ENCODE data around the gene CC2D1B.

DNA sequence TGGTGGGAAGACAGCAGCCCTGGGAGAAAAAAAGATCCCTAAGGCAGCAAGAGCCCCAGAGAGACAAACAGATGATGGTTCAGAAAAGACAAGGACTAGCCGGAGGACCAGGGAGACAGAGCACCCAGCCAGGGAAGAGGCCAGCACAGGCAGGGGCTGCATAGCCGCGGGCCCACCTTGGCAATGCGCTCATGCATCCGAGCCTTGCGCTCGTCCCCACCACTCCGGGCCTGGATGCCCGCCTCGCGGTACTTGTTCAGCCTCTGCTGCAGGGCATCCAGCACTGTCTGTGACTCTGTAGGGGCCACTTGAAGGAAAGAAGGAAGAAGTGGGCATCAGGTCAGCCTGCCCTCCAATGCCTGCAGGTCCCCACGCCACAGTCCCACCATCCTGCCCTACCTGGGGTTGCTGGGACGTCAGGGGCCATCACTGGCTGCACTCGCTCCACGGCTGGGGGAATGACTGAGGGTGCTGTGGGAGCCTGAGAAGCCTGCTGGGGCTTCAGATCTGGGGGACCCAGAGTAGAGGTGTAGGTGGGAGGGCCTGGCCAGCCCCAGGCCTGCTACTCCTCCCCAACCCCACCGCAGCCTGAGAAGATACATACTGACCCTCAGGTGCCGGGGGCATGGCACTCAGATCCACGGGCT is 7.0 kb downstream of the CC2D1B start:
- no peak for TF ChIP-seq EZH2phosphoT487 (IDR thresholded peaks at IDR 0.05; ENCODE audit: borderline replicate concordance, low read length)
- TF ChIP-seq, protein P1, sequence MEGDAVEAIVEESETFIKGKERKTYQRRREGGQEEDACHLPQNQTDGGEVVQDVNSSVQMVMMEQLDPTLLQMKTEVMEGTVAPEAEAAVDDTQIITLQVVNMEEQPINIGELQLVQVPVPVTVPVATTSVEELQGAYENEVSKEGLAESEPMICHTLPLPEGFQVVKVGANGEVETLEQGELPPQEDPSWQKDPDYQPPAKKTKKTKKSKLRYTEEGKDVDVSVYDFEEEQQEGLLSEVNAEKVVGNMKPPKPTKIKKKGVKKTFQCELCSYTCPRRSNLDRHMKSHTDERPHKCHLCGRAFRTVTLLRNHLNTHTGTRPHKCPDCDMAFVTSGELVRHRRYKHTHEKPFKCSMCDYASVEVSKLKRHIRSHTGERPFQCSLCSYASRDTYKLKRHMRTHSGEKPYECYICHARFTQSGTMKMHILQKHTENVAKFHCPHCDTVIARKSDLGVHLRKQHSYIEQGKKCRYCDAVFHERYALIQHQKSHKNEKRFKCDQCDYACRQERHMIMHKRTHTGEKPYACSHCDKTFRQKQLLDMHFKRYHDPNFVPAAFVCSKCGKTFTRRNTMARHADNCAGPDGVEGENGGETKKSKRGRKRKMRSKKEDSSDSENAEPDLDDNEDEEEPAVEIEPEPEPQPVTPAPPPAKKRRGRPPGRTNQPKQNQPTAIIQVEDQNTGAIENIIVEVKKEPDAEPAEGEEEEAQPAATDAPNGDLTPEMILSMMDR (IDR thresholded peaks at IDR 0.05; ENCODE audit: low read depth, low read length, poor library complexity, severe bottlenecking), result no peak

Measured in DOHH2 (cell line).